H9 (cell line): ENCODE measurements around the gene CLBA1. TPM values are rescaled to one million over a fixed set of nuclear protein-coding genes. Genes with fewer than 3 reads are reported as not detected.

Experiments
- DNase-seq: peaks from one replicate; pipeline ENCODE4 v3.0.0-alpha.2; 2017
- H2AFZ ChIP-seq: one replicate; pipeline ENCODE4 v1.6.1; 2013; ENCODE audit warnings: mild to moderate bottlenecking, low read length, control low read depth, moderate library complexity
- H2AK5ac ChIP-seq: 2 replicates; pipeline ENCODE4 v1.6.1; 2013; ENCODE audit warnings: low read length, control low read depth, mixed read lengths; ENCODE audit not compliant: insufficient read length
- H2BK120ac ChIP-seq: one replicate; pipeline ENCODE4 v1.6.1; 2013; ENCODE audit warnings: low read depth, mild to moderate bottlenecking, low read length, control low read depth, inconsistent platforms; ENCODE audit not compliant: poor library complexity, severe bottlenecking
- H2BK12ac ChIP-seq: 2 replicates; pipeline ENCODE4 v1.6.1; 2013; ENCODE audit warnings: low read length, control low read depth, mixed read lengths, low read depth; ENCODE audit not compliant: insufficient read length
- H2BK15ac ChIP-seq: 2 replicates; pipeline ENCODE4 v1.6.1; 2013; ENCODE audit warnings: low read depth, low read length, control low read depth
- H2BK20ac ChIP-seq: one replicate; pipeline ENCODE4 v1.6.1; 2013; ENCODE audit warnings: low read depth, mild to moderate bottlenecking, low read length, control low read depth, inconsistent platforms; ENCODE audit not compliant: poor library complexity, severe bottlenecking
- H2BK5ac ChIP-seq: 2 replicates; pipeline ENCODE4 v1.6.1; 2013; ENCODE audit warnings: low read length, control low read depth, mixed read lengths; ENCODE audit not compliant: insufficient read length
- H3K14ac ChIP-seq: 2 replicates; pipeline ENCODE4 v1.6.1; 2013; ENCODE audit warnings: low read length, control low read depth; ENCODE audit not compliant: insufficient read depth
- H3K18ac ChIP-seq: 2 replicates; pipeline ENCODE4 v1.6.1; 2013; ENCODE audit warnings: low read depth, mild to moderate bottlenecking, mixed read lengths, low read length, control low read depth; ENCODE audit not compliant: insufficient read length
- H3K23ac ChIP-seq: 2 replicates; pipeline ENCODE4 v1.6.1; 2013; ENCODE audit warnings: low read length, control low read depth, mixed read lengths, low read depth; ENCODE audit not compliant: insufficient read length
- H3K23me2 ChIP-seq: 2 replicates; pipeline ENCODE4 v1.6.1; 2013; ENCODE audit warnings: low read depth, mild to moderate bottlenecking, mixed read lengths, low read length, control low read depth; ENCODE audit not compliant: insufficient read length, poor library complexity, severe bottlenecking
- H3K27ac ChIP-seq: 2 replicates; pipeline ENCODE4 v1.5.1; 2013; ENCODE audit warnings: low read length, control low read depth, mixed read lengths, low read depth; ENCODE audit not compliant: insufficient read length
- H3K27me3 ChIP-seq: 2 replicates; pipeline ENCODE4 v1.6.1; 2013; ENCODE audit warnings: low read length, control low read depth, inconsistent platforms; ENCODE audit not compliant: insufficient read depth
- H3K4ac ChIP-seq: 2 replicates; pipeline ENCODE4 v1.6.1; 2013; ENCODE audit warnings: low read depth, mild to moderate bottlenecking, control low read depth, inconsistent platforms, low read length, moderate library complexity
- H3K4me1 ChIP-seq: 2 replicates; pipeline ENCODE4 v1.6.1; 2013; ENCODE audit warnings: low read length, control low read depth, inconsistent platforms; ENCODE audit not compliant: insufficient read depth
- H3K4me2 ChIP-seq: 2 replicates; pipeline ENCODE4 v1.6.1; 2013; ENCODE audit warnings: low read length, control low read depth, mixed read lengths; ENCODE audit not compliant: insufficient read length, insufficient read depth
- H3K56ac ChIP-seq: 2 replicates; pipeline ENCODE4 v1.6.1; 2013; ENCODE audit warnings: low read depth, mild to moderate bottlenecking, mixed read lengths, low read length, control low read depth; ENCODE audit not compliant: insufficient read length
- H3K79me1 ChIP-seq: 2 replicates; pipeline ENCODE4 v1.6.1; 2013; ENCODE audit warnings: low read depth, mild to moderate bottlenecking, moderate library complexity, low read length, control low read depth, inconsistent platforms; ENCODE audit not compliant: insufficient read depth, poor library complexity, severe bottlenecking
- H3K79me2 ChIP-seq: 2 replicates; pipeline ENCODE4 v1.6.1; 2013; ENCODE audit warnings: low read length, control low read depth, inconsistent platforms; ENCODE audit not compliant: insufficient read depth
- H3K9ac ChIP-seq: 2 replicates; pipeline ENCODE4 v1.6.1; 2013; ENCODE audit warnings: low read length, control low read depth, mixed read lengths; ENCODE audit not compliant: insufficient read length; ENCODE audit errors: extremely low read depth
- H3K9me3 ChIP-seq: one replicate; pipeline ENCODE4 v1.6.1; 2013; ENCODE audit warnings: low read depth, low read length, inconsistent platforms; ENCODE audit not compliant: control insufficient read depth
- H3T11ph ChIP-seq: one replicate; pipeline ENCODE4 v1.6.1; 2013; ENCODE audit warnings: mild to moderate bottlenecking, low read length, control low read depth, inconsistent platforms
- H4K20me1 ChIP-seq: one replicate; pipeline ENCODE4 v1.6.1; 2013; ENCODE audit not compliant: control insufficient read depth, insufficient read length, insufficient read depth
- H4K5ac ChIP-seq: 2 replicates; pipeline ENCODE4 v1.6.1; 2013; ENCODE audit warnings: low read depth, mild to moderate bottlenecking, mixed read lengths, low read length, control low read depth; ENCODE audit not compliant: insufficient read length
- H4K8ac ChIP-seq: replicated peaks from 2 replicates; pipeline ENCODE4 v1.6.1; 2013; ENCODE audit warnings: low read length, control low read depth, mixed read lengths, low read depth; ENCODE audit not compliant: insufficient read length
- H4K91ac ChIP-seq: 2 replicates; pipeline ENCODE4 v1.6.1; 2013; ENCODE audit warnings: low read depth, mild to moderate bottlenecking, moderate library complexity, mixed read lengths, low read length, control low read depth; ENCODE audit not compliant: insufficient read length
- H3K27ac Mint-ChIP-seq, 3 experiments: 2 replicates in 2 of 3; 3 replicates in 1 of 3; pipeline ENCODE4 v1.8.0; 2020 to 2021; ENCODE audit warnings: mixed read lengths in 3 of 3, mild to moderate bottlenecking in 1 of 3, moderate library complexity in 1 of 3
- H3K27me3 Mint-ChIP-seq: 2 replicates; pipeline ENCODE4 v1.8.0; 2021; ENCODE audit warnings: low read depth, mild to moderate bottlenecking, moderate library complexity, mixed read lengths
- H3K36me3 Mint-ChIP-seq, 3 experiments: 2 replicates in 2 of 3; 3 replicates in 1 of 3; pipeline ENCODE4 v1.8.0; 2020 to 2021; ENCODE audit warnings: low read depth in 3 of 3, mixed read lengths in 3 of 3; ENCODE audit not compliant: insufficient read depth in 1 of 3
- H3K4me1 Mint-ChIP-seq, 2 experiments: 2 replicates each; pipeline ENCODE4 v1.8.0; 2020; ENCODE audit warnings: mixed read lengths in 2 of 2
- H3K4me3 Mint-ChIP-seq, 2 experiments: 2 replicates in 1 of 2; 3 replicates in 1 of 2; pipeline ENCODE4 v1.8.0; 2020 to 2021; ENCODE audit warnings: mild to moderate bottlenecking in 2 of 2, mixed read lengths in 2 of 2, moderate library complexity in 1 of 2
- H3K9me3 Mint-ChIP-seq, 2 experiments: 2 replicates in 1 of 2; 3 replicates in 1 of 2; pipeline ENCODE4 v1.8.0; 2020; ENCODE audit warnings: mild to moderate bottlenecking in 2 of 2, mixed read lengths in 2 of 2, moderate library complexity in 1 of 2
- CTCF ChIP-seq: fragments of 200-600 bp; sonication (generic); conservative IDR thresholded peaks from 3 replicates; pipeline ENCODE4 v1.8.0; 2021; ENCODE audit warnings: antibody characterized with exemption, mild to moderate bottlenecking
- WGBS: extraction: QIAGEN DNeasy Blood & Tissue Kit; methylation state at CpG from one replicate; pipeline ENCODE4 v1.1.7; 2013; ENCODE audit warnings: missing lambda C conversion rate, low lambda C conversion rate, mixed read lengths; ENCODE audit not compliant: insufficient read length; ENCODE audit errors: extremely low coverage; 5-methylcytosine and 5-hydroxymethylcytosine counted together
- total RNA-seq: library from RNA; stranded (reverse); gene quantifications from 2 replicates; pipeline ENCODE4 v1.2.1, GENCODE V29; 2021

Gene CLBA1
- total RNA-seq, 1 experiment from 2014 or later: 2.4 TPM

GRCh38 chr14:104939666-104940410, 45.8 kb upstream of the CLBA1 start:
- H3K4me1 Mint-ChIP-seq: no peaks in the 10 kb centered on the region
- H2BK5ac ChIP-seq: no peak overlapping the region

More at GRCh38 chr14:104939666-104940410, 45.8 kb upstream of the CLBA1 start:
- Histone ChIP-seq H4K8ac (no peak overlapping the region), H2BK20ac (no peak overlapping the region), H2BK120ac (no peak overlapping the region), H3K4me1 (no peaks in the 10 kb centered on the region), H3K9me3 (no peaks in the 10 kb centered on the region), H3K9ac (no peak overlapping the region), H4K5ac (no peak overlapping the region), H3K56ac (no peak overlapping the region), H3K79me1 (no peaks in the 10 kb centered on the region), H3K18ac (no peak overlapping the region), H3K23ac (no peak overlapping the region), H3K4me2 (no peak overlapping the region), H3T11ph (no peak overlapping the region), H2BK12ac (no peak overlapping the region), H3K4ac (no peak overlapping the region), H3K14ac (no peak overlapping the region; the same call in 1 of the 2 replicates), H3K27me3 (peaks cover 1% of the 10 kb centered on the region; the same call in 1 of the 2 replicates), H4K91ac (no peak overlapping the region), H3K79me2 (no peaks in the 10 kb centered on the region), H3K27ac (no peak overlapping the region), H3K23me2 (no peaks in the 10 kb centered on the region), H2AFZ (no peak overlapping the region), H4K20me1 (no peaks in the 10 kb centered on the region), H2BK15ac (no peak overlapping the region), H2AK5ac (no peak overlapping the region)
- Mint-ChIP-seq H3K27ac (no peak overlapping the region), H3K27me3 (peaks cover 64% of the 10 kb centered on the region), H3K9me3 (peaks cover 0 to 6% of the 10 kb centered on the region in 2 experiments; a peak in 2 of 5 replicates), H3K36me3 (no peaks in the 10 kb centered on the region), H3K4me3 (no peak overlapping the region)
- WGBS: no CpG with 5 or more reads among the region's 11 CpGs
- no peak for DNase-seq
- no peak for TF ChIP-seq CTCF
